ENCODE results near the gene PLOD2. TPM values are rescaled to one million over a fixed set of nuclear protein-coding genes. Genes with fewer than 3 reads are reported as not detected.

The PLOD2 gene
- total and polyA plus RNA-seq, 2 experiments from 2014 or later = 300 to 306 TPM

GRCh38 chr3:146153429-146153828 lies 7.6 kb downstream of the PLOD2 start:
- Histone ChIP-seq H3K9me2 (ENCODE audit: insufficient read depth) (no peaks in the 10 kb centered on the region), H4K20me1 (ENCODE audit: insufficient read depth) (peaks cover 14% of the 10 kb centered on the region), H3F3A (ENCODE audit: insufficient read depth) (peaks cover 49% of the 10 kb centered on the region), H3K4me3 (no peak overlapping the region), H3K4me1 (ENCODE audit: insufficient read depth) (peaks cover 42% of the 10 kb centered on the region), H3K27ac (no peak overlapping the region), H3K27me3 (replicated peaks; ENCODE audit: insufficient read depth) (no peaks in the 10 kb centered on the region), H3K79me2 (ENCODE audit: insufficient read depth) (peaks cover 100% of the 10 kb centered on the region), H3K36me3 (ENCODE audit: low read depth) (peaks cover 28% of the 10 kb centered on the region), H3K9ac (no peak overlapping the region), H3K4me2 (ENCODE audit: unreplicated experiment) (no peak overlapping the region), H2AFZ (no peak overlapping the region), H3K9me3 (ENCODE audit: low read depth) (no peaks in the 10 kb centered on the region)
- WGBS, 2 experiments (ENCODE audit: low coverage in 1 of 2, low lambda C conversion rate in 2 of 2, missing lambda C conversion rate in 2 of 2) = 99% methylated on average over 4 of the region's 4 CpGs
- DNase-seq = no peak
- in situ Hi-C loops (cut with MboI) = loop anchor here (25.0 kb wide), 1 partner anchor 366 kb away; no protein-coding TSS in a partner anchor
- no peak for TF ChIP-seq EZH2 (IDR thresholded peaks at IDR 0.05; ENCODE audit: insufficient read depth, poor library complexity, severe bottlenecking)
- TF ChIP-seq EZH2phosphoT487 (IDR thresholded peaks at IDR 0.05; ENCODE audit: insufficient read depth, low read depth) = no peak

- no peaks in the 10 kb centered on the region for H3K9me2 ChIP-seq (ENCODE audit: insufficient read depth)
- H3F3A ChIP-seq (ENCODE audit: insufficient read depth) = peaks cover 51% of the 10 kb centered on the region
- H3K27me3 ChIP-seq (replicated peaks; ENCODE audit: insufficient read depth) = no peaks in the 10 kb centered on the region
- peaks cover 100% of the 10 kb centered on the region for H3K79me2 ChIP-seq (ENCODE audit: insufficient read depth)
- H3K4me3 ChIP-seq = no peak overlapping the region
- H3K4me1 ChIP-seq (ENCODE audit: insufficient read depth) = peaks cover 42% of the 10 kb centered on the region
- H3K27ac ChIP-seq = no peak overlapping the region
- in situ Hi-C loops (cut with MboI) = loop anchor here (25.0 kb wide), 1 partner anchor 366 kb away; no protein-coding TSS in a partner anchor
- H3K4me2 ChIP-seq (ENCODE audit: unreplicated experiment) = no peak overlapping the region
- WGBS, 2 experiments (ENCODE audit: low coverage in 1 of 2, low lambda C conversion rate in 2 of 2, missing lambda C conversion rate in 2 of 2) = 93% methylated on average over 6 of the region's 6 CpGs
- H4K20me1 ChIP-seq (ENCODE audit: insufficient read depth) = peaks cover 20% of the 10 kb centered on the region
- no peak overlapping the region for H2AFZ ChIP-seq
- H3K9ac ChIP-seq = no peak overlapping the region
- TF ChIP-seq EZH2phosphoT487 (IDR thresholded peaks at IDR 0.05; ENCODE audit: insufficient read depth, low read depth) (no peak), EZH2 (IDR thresholded peaks at IDR 0.05; ENCODE audit: insufficient read depth, poor library complexity, severe bottlenecking) (no peak)
- DNase-seq = no peak
- peaks cover 28% of the 10 kb centered on the region for H3K36me3 ChIP-seq (ENCODE audit: low read depth)
- H3K9me3 ChIP-seq (ENCODE audit: low read depth) = no peaks in the 10 kb centered on the region
These were observed 8.2 kb downstream of the PLOD2 start for GRCh38 chr3:146152834-146153233.

- H3F3A ChIP-seq (ENCODE audit: insufficient read depth) = peaks cover 64% of the 10 kb centered on the region
- H3K27me3 ChIP-seq (replicated peaks; ENCODE audit: insufficient read depth) = no peaks in the 10 kb centered on the region
- H2AFZ ChIP-seq = no peak overlapping the region
- H3K36me3 ChIP-seq (ENCODE audit: low read depth) = peaks cover 28% of the 10 kb centered on the region
- 87 to 95% methylated on average over 1 of the region's 1 CpG for WGBS, 2 experiments (ENCODE audit: low coverage in 1 of 2, low lambda C conversion rate in 2 of 2, missing lambda C conversion rate in 2 of 2)
- in situ Hi-C loops (cut with MboI) = no loop called here
- peak overlapping the region; percentile 19; the same call in 1 of the 2 replicates for H3K27ac ChIP-seq
- H3K79me2 ChIP-seq (ENCODE audit: insufficient read depth) = peaks cover 100% of the 10 kb centered on the region
- H3K9me2 ChIP-seq (ENCODE audit: insufficient read depth) = no peaks in the 10 kb centered on the region
- H3K4me1 ChIP-seq (ENCODE audit: insufficient read depth) = peaks cover 31% of the 10 kb centered on the region; the same call in 1 of the 2 replicates
- peak; percentile 56 for DNase-seq
- peaks cover 27% of the 10 kb centered on the region for H4K20me1 ChIP-seq (ENCODE audit: insufficient read depth)
- H3K9me3 ChIP-seq (ENCODE audit: low read depth) = no peaks in the 10 kb centered on the region
- H3K4me3 ChIP-seq = no peak overlapping the region
- TF ChIP-seq EZH2 (IDR thresholded peaks at IDR 0.05; ENCODE audit: insufficient read depth, poor library complexity, severe bottlenecking) (no peak), EZH2phosphoT487 (IDR thresholded peaks at IDR 0.05; ENCODE audit: insufficient read depth, low read depth) (no peak)
- no peak overlapping the region for H3K9ac ChIP-seq
- H3K4me2 ChIP-seq (ENCODE audit: unreplicated experiment) = peak overlapping the region; percentile 2
These were observed 12.5 kb downstream of the PLOD2 start for GRCh38 chr3:146148468-146148931.

GRCh38 chr3:146145642-146146041 lies 15.3 kb downstream of the PLOD2 start:
- H3K36me3 ChIP-seq (ENCODE audit: low read depth) = peaks cover 13% of the 10 kb centered on the region
- in situ Hi-C loops (cut with MboI) = no loop called here
- H3K9me2 ChIP-seq (ENCODE audit: insufficient read depth) = no peaks in the 10 kb centered on the region
- DNase-seq = no peak
- TF ChIP-seq EZH2 (IDR thresholded peaks at IDR 0.05; ENCODE audit: insufficient read depth, poor library complexity, severe bottlenecking) = no peak
- TF ChIP-seq EZH2phosphoT487 (IDR thresholded peaks at IDR 0.05; ENCODE audit: insufficient read depth, low read depth) = no peak
- no peaks in the 10 kb centered on the region for H3K27me3 ChIP-seq (replicated peaks; ENCODE audit: insufficient read depth)
- H2AFZ ChIP-seq = no peak overlapping the region
- H4K20me1 ChIP-seq (ENCODE audit: insufficient read depth) = peaks cover 30% of the 10 kb centered on the region
- no peaks in the 10 kb centered on the region for H3K9me3 ChIP-seq (ENCODE audit: low read depth)
- H3K79me2 ChIP-seq (ENCODE audit: insufficient read depth) = peaks cover 100% of the 10 kb centered on the region
- no peak overlapping the region for H3K4me2 ChIP-seq (ENCODE audit: unreplicated experiment)
- H3K4me3 ChIP-seq = no peak overlapping the region
- WGBS, 2 experiments (ENCODE audit: low coverage in 1 of 2, low lambda C conversion rate in 2 of 2, missing lambda C conversion rate in 2 of 2) = 93 to 100% methylated on average over 1 of the region's 1 CpG
- no peak overlapping the region for H3K9ac ChIP-seq
- H3K27ac ChIP-seq = no peak overlapping the region
- H3K4me1 ChIP-seq (ENCODE audit: insufficient read depth) = peaks cover 55% of the 10 kb centered on the region
- H3F3A ChIP-seq (ENCODE audit: insufficient read depth) = peaks cover 63% of the 10 kb centered on the region

All from GM23248 (cell line).